OCI-LY1 (cell line): ENCODE data around the gene SFI1.

Experiments
- H2AFZ ChIP-seq: fragments of 200-600 bp; sonication (generic), shearing (Covaris generic); 2 replicates; pipeline ENCODE4 v1.6.0; 2014; ENCODE audit warnings: antibody characterized with exemption, mild to moderate bottlenecking, low read length
- H3F3A ChIP-seq: fragments of 200-600 bp; sonication (generic), shearing (Covaris generic); 2 replicates; pipeline ENCODE4 v1.6.0; 2014; ENCODE audit warnings: mild to moderate bottlenecking, antibody characterized with exemption, low read length, moderate library complexity; ENCODE audit not compliant: insufficient read depth
- H3K27ac ChIP-seq: fragments of 200-600 bp; sonication (generic); 2 replicates; pipeline ENCODE4 v1.5.1; 2014; ENCODE audit warnings: low read length, mixed run types, mild to moderate bottlenecking, low read depth; ENCODE audit not compliant: poor library complexity, severe bottlenecking
- H3K27me3 ChIP-seq: fragments of 200-600 bp; sonication (generic); 2 replicates; pipeline ENCODE4 v1.6.0; 2014; ENCODE audit warnings: antibody characterized with exemption, mild to moderate bottlenecking, low read length, moderate library complexity; ENCODE audit not compliant: insufficient read depth
- H3K36me3 ChIP-seq: fragments of 200-600 bp; sonication (generic); 2 replicates; pipeline ENCODE4 v1.6.1; 2014; ENCODE audit warnings: mild to moderate bottlenecking, antibody characterized with exemption, low read length, moderate library complexity, mixed read lengths; ENCODE audit not compliant: insufficient read depth
- H3K4me1 ChIP-seq: fragments of 200-600 bp; sonication (generic); 2 replicates; pipeline ENCODE4 v1.5.1; 2014; ENCODE audit warnings: mild to moderate bottlenecking, low read length, moderate library complexity; ENCODE audit not compliant: insufficient read depth, severe bottlenecking
- H3K4me2 ChIP-seq: fragments of 200-600 bp; sonication (generic), shearing (Covaris generic); 2 replicates; pipeline ENCODE4 v1.6.1; 2014; ENCODE audit warnings: low read length
- H3K4me3 ChIP-seq: fragments of 200-600 bp; sonication (generic); 2 replicates; pipeline ENCODE4 v1.5.1; 2014; ENCODE audit warnings: low read length, low read depth, mild to moderate bottlenecking, mixed read lengths; ENCODE audit not compliant: poor library complexity, severe bottlenecking
- H3K79me2 ChIP-seq: fragments of 200-600 bp; shearing (Covaris generic); 2 replicates; pipeline ENCODE4 v1.6.1; 2016; ENCODE audit warnings: mixed run types, low read length, mixed read lengths; ENCODE audit not compliant: insufficient read depth
- H3K9ac ChIP-seq: fragments of 200-600 bp; sonication (generic), shearing (Covaris generic); 2 replicates; pipeline ENCODE4 v1.6.1; 2014; ENCODE audit warnings: mild to moderate bottlenecking, low read length, mixed read lengths
- H3K9me2 ChIP-seq: fragments of 200-600 bp; sonication (generic), shearing (Covaris generic); 2 replicates; pipeline ENCODE4 v1.6.1; 2014; ENCODE audit warnings: low read depth, mild to moderate bottlenecking, low read length, mixed read lengths
- H3K9me3 ChIP-seq: fragments of 200-600 bp; shearing (Covaris generic); 2 replicates; pipeline ENCODE4 v1.6.1; 2014; ENCODE audit warnings: low read length, mixed read lengths
- H4K20me1 ChIP-seq: fragments of 200-600 bp; sonication (generic), shearing (Covaris generic); 2 replicates; pipeline ENCODE4 v1.6.0; 2016; ENCODE audit warnings: mild to moderate bottlenecking, low read length; ENCODE audit not compliant: insufficient read depth
- CTCF ChIP-seq: fragments of 200-600 bp; sonication (generic), shearing (Covaris generic); IDR thresholded peaks from 2 replicates; pipeline ENCODE4 v1.5.1; 2017; ENCODE audit warnings: mild to moderate bottlenecking, antibody characterized with exemption, low read length, moderate library complexity, mixed read lengths
- EZH2 ChIP-seq: fragments of 200-600 bp; sonication (generic), shearing (Covaris generic); IDR thresholded peaks from 2 replicates; pipeline ENCODE4 v1.8.0; 2017; ENCODE audit warnings: borderline replicate concordance, mixed run types, mild to moderate bottlenecking, antibody characterized with exemption, low read length, moderate library complexity, mixed read lengths

Gene SFI1

DNA sequence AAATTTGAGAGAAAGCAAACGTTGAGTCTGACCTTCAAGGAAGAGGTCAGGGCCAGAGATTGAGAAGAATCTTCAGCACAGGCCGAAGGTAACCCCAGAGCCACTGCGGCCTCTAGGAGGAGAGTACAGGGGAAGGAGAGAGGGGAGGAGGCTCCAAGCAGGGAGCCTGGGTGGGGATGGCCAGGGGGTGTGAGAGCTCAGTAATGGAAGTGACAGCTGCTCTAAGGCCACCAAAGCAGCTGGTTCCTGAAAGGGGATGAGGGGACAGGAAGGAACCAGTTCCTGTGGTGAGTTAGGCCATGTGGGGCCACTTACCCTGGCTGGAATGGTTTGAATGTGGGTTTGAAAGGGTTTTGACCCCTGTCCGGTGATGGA lies 119.6 kb downstream of the SFI1 start:
- H3K4me3 ChIP-seq: no peak overlapping the region
- H3K36me3 ChIP-seq: peaks cover 54% of the 10 kb centered on the region
- no peak overlapping the region for H2AFZ ChIP-seq
- no peak overlapping the region for H3K27ac ChIP-seq
- H3K27me3 ChIP-seq: no peaks in the 10 kb centered on the region
- no peak overlapping the region for H3K9ac ChIP-seq
- no peaks in the 10 kb centered on the region for H3F3A ChIP-seq
- H4K20me1 ChIP-seq: no peaks in the 10 kb centered on the region
- no peak for TF ChIP-seq EZH2
- no peak for TF ChIP-seq CTCF
- peaks cover 7% of the 10 kb centered on the region for H3K4me1 ChIP-seq
- no peaks in the 10 kb centered on the region for H3K79me2 ChIP-seq
- no peaks in the 10 kb centered on the region for H3K9me3 ChIP-seq
- H3K4me2 ChIP-seq: no peak overlapping the region
- H3K9me2 ChIP-seq: no peaks in the 10 kb centered on the region

- H4K20me1 ChIP-seq: no peaks in the 10 kb centered on the region
- peaks cover 7% of the 10 kb centered on the region for H3K4me1 ChIP-seq
- H3K9me3 ChIP-seq: no peaks in the 10 kb centered on the region
- peaks cover 54% of the 10 kb centered on the region for H3K36me3 ChIP-seq
- H3F3A ChIP-seq: no peaks in the 10 kb centered on the region
- no peaks in the 10 kb centered on the region for H3K27me3 ChIP-seq
- no peaks in the 10 kb centered on the region for H3K79me2 ChIP-seq
- TF ChIP-seq CTCF: no peak
- no peak for TF ChIP-seq EZH2
- no peak overlapping the region for H3K9ac ChIP-seq
- H3K9me2 ChIP-seq: no peaks in the 10 kb centered on the region
- peak overlapping the region; percentile 10 for H3K27ac ChIP-seq
- H3K4me3 ChIP-seq: no peak overlapping the region
- H3K4me2 ChIP-seq: no peak overlapping the region
- no peak overlapping the region for H2AFZ ChIP-seq
Measured at GRCh38 chr22:31616315-31616980, 120.1 kb downstream of the SFI1 start.

DNA sequence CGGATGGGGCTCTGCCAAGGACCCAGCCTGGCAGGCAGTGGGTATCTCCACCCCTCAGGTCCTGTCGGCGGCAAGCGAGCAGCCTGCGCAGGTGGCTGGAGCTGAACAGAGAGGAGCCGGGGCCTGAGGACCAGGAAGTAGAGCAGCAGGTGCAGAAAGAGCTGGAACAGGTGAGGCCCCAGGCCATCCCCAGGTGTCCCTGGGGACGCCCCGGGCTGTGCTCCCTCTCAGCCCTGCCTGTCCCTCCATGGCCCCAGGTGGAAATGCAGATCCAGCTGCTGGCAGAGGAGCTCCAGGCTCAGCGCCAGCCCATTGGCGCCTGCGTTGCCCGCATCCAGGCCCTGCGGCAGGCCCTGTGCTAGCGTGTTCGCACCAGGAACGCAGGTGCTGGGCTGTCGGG lies 121.7 kb downstream of the SFI1 start:
- Histone ChIP-seq H3K27ac (peak overlapping the region; percentile 56), H3K27me3 (no peaks in the 10 kb centered on the region), H3K9ac (no peak overlapping the region), H3F3A (no peaks in the 10 kb centered on the region), H3K9me2 (no peaks in the 10 kb centered on the region), H2AFZ (no peak overlapping the region), H3K4me2 (no peak overlapping the region), H3K36me3 (peaks cover 63% of the 10 kb centered on the region), H3K4me3 (no peak overlapping the region), H4K20me1 (no peaks in the 10 kb centered on the region), H3K9me3 (no peaks in the 10 kb centered on the region), H3K79me2 (no peaks in the 10 kb centered on the region), H3K4me1 (peaks cover 7% of the 10 kb centered on the region)
- TF ChIP-seq EZH2: no peak
- no peak for TF ChIP-seq CTCF
